ENCODE results near the gene IQSEC1.

The IQSEC1 gene

GRCh38 chr3:12979947-12980487 is 93.2 kb downstream of the IQSEC1 start:
- H3K9me3 ChIP-seq (ENCODE audit: control insufficient read depth, low read length), result no peaks in the 10 kb centered on the region
- no peak overlapping the region for H3K9ac ChIP-seq (ENCODE audit: low read length)
- H3K36me3 ChIP-seq (ENCODE audit: control insufficient read depth, insufficient read depth, low read length, severe bottlenecking), result no peaks in the 10 kb centered on the region
- H3K4me1 ChIP-seq (ENCODE audit: control insufficient read depth, insufficient read depth, low read length), result no peaks in the 10 kb centered on the region
- no peak overlapping the region for H3K4me3 ChIP-seq (ENCODE audit: low read length)
- peaks cover 16% of the 10 kb centered on the region for H3K27me3 ChIP-seq (replicated peaks; ENCODE audit: control insufficient read depth, insufficient read depth, low read length)
- no peak for DNase-seq (ENCODE audit: low read depth)

- no peaks in the 10 kb centered on the region for H3K9me3 ChIP-seq (ENCODE audit: control insufficient read depth, low read length)
- peaks cover 19% of the 10 kb centered on the region for H3K27me3 ChIP-seq (replicated peaks; ENCODE audit: control insufficient read depth, insufficient read depth, low read length)
- H3K36me3 ChIP-seq (ENCODE audit: control insufficient read depth, insufficient read depth, low read length, severe bottlenecking), result no peaks in the 10 kb centered on the region
- H3K4me1 ChIP-seq (ENCODE audit: control insufficient read depth, insufficient read depth, low read length), result no peaks in the 10 kb centered on the region
- no peak overlapping the region for H3K9ac ChIP-seq (ENCODE audit: low read length)
- DNase-seq (ENCODE audit: low read depth), result no peak
- no peak overlapping the region for H3K4me3 ChIP-seq (ENCODE audit: low read length)
These were observed 93.9 kb downstream of the IQSEC1 start for GRCh38 chr3:12979151-12979946.

GRCh38 chr3:12978682-12979081 is 94.5 kb downstream of the IQSEC1 start:
- no peaks in the 10 kb centered on the region for H3K9me3 ChIP-seq (ENCODE audit: control insufficient read depth, low read length)
- peaks cover 26% of the 10 kb centered on the region for H3K27me3 ChIP-seq (replicated peaks; ENCODE audit: control insufficient read depth, insufficient read depth, low read length)
- no peak overlapping the region for H3K4me3 ChIP-seq (ENCODE audit: low read length)
- H3K4me1 ChIP-seq (ENCODE audit: control insufficient read depth, insufficient read depth, low read length), result no peaks in the 10 kb centered on the region
- H3K36me3 ChIP-seq (ENCODE audit: control insufficient read depth, insufficient read depth, low read length, severe bottlenecking), result no peaks in the 10 kb centered on the region
- no peak for DNase-seq (ENCODE audit: low read depth)
- no peak overlapping the region for H3K9ac ChIP-seq (ENCODE audit: low read length)

DNA sequence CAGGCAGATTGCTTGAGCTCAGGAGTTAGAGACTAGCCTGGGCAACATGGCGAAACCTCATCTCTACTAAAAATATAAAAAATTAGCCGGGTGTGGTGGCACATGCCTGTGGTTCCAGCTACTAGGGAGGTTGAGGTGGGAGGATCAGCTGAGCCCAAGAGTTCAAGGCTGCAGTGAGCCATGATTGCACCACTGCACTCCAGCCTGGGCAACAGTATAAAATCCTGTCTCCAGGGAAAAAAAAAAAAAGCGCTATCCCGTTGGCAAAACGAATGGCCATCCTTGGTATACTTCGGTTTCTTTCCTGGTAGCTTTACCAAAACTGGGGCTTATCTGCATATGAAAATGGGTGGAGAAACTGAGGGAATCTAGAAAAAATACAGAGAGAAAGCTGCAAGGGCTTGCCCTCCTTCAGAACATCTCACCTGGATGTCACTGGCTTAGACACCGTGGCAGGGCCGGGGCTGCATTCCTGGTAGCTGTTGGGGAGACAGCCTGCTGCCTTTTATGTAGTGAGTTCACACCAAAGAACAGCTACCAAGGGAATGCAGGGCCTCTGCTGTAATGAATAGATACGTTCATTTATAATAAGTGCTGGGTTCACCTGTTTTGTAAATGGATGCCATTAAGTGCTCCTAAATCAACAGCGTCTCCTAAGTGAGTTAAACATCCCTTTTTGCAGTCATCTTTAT is 96.0 kb downstream of the IQSEC1 start:
- Histone ChIP-seq H3K4me3 (ENCODE audit: low read length) (no peak overlapping the region), H3K36me3 (ENCODE audit: control insufficient read depth, insufficient read depth, low read length, severe bottlenecking) (no peaks in the 10 kb centered on the region), H3K9me3 (ENCODE audit: control insufficient read depth, low read length) (no peaks in the 10 kb centered on the region), H3K4me1 (ENCODE audit: control insufficient read depth, insufficient read depth, low read length) (no peaks in the 10 kb centered on the region), H3K27me3 (replicated peaks; ENCODE audit: control insufficient read depth, insufficient read depth, low read length) (peaks cover 22% of the 10 kb centered on the region), H3K9ac (ENCODE audit: low read length) (no peak overlapping the region)
- no peak for DNase-seq (ENCODE audit: low read depth)

- Histone ChIP-seq H3K9ac (ENCODE audit: low read length) (no peak overlapping the region), H3K27me3 (replicated peaks; ENCODE audit: control insufficient read depth, insufficient read depth, low read length) (peaks cover 21% of the 10 kb centered on the region), H3K4me1 (ENCODE audit: control insufficient read depth, insufficient read depth, low read length) (no peaks in the 10 kb centered on the region), H3K9me3 (ENCODE audit: control insufficient read depth, low read length) (no peaks in the 10 kb centered on the region), H3K36me3 (ENCODE audit: control insufficient read depth, insufficient read depth, low read length, severe bottlenecking) (no peaks in the 10 kb centered on the region), H3K4me3 (ENCODE audit: low read length) (no peak overlapping the region)
- no peak for DNase-seq (ENCODE audit: low read depth)
These were observed 97.3 kb downstream of the IQSEC1 start for GRCh38 chr3:12975748-12976522.

- Histone ChIP-seq H3K36me3 (ENCODE audit: control insufficient read depth, insufficient read depth, low read length, severe bottlenecking) (no peaks in the 10 kb centered on the region), H3K4me1 (ENCODE audit: control insufficient read depth, insufficient read depth, low read length) (no peaks in the 10 kb centered on the region), H3K9me3 (ENCODE audit: control insufficient read depth, low read length) (no peaks in the 10 kb centered on the region), H3K27me3 (replicated peaks; ENCODE audit: control insufficient read depth, insufficient read depth, low read length) (peaks cover 21% of the 10 kb centered on the region), H3K4me3 (ENCODE audit: low read length) (no peak overlapping the region), H3K9ac (ENCODE audit: low read length) (no peak overlapping the region)
- DNase-seq (ENCODE audit: low read depth), result no peak
These were observed 98.4 kb downstream of the IQSEC1 start for GRCh38 chr3:12974819-12975218.

GRCh38 chr3:12974334-12974733 is 98.9 kb downstream of the IQSEC1 start:
- Histone ChIP-seq H3K4me1 (ENCODE audit: control insufficient read depth, insufficient read depth, low read length) (no peaks in the 10 kb centered on the region), H3K36me3 (ENCODE audit: control insufficient read depth, insufficient read depth, low read length, severe bottlenecking) (no peaks in the 10 kb centered on the region), H3K9me3 (ENCODE audit: control insufficient read depth, low read length) (no peaks in the 10 kb centered on the region), H3K9ac (ENCODE audit: low read length) (no peak overlapping the region), H3K4me3 (ENCODE audit: low read length) (no peak overlapping the region), H3K27me3 (replicated peaks; ENCODE audit: control insufficient read depth, insufficient read depth, low read length) (peaks cover 22% of the 10 kb centered on the region)
- no peak for DNase-seq (ENCODE audit: low read depth)

DNA sequence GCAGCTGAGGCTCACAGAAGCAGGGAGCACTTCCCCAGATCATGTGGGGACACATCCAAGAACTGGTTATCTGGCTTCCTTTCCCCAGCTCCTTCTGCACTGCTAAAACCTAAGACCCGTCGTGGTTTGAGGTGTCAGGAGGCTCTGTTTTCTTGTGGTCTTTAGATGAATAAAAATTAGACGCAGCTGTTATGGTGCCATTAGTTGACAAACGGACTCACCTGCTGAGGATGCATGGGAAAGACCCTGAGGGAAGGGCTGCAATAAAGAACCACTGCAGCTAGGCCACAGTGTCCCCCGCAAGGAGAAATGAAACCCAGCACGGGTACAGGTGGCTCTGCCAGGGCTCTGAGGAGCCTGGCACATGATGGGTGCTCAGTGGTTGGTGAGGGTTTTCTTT is 99.4 kb downstream of the IQSEC1 start:
- DNase-seq (ENCODE audit: low read depth), result no peak
- Histone ChIP-seq H3K4me3 (ENCODE audit: low read length) (no peak overlapping the region), H3K36me3 (ENCODE audit: control insufficient read depth, insufficient read depth, low read length, severe bottlenecking) (no peaks in the 10 kb centered on the region), H3K27me3 (replicated peaks; ENCODE audit: control insufficient read depth, insufficient read depth, low read length) (peaks cover 22% of the 10 kb centered on the region), H3K9ac (ENCODE audit: low read length) (no peak overlapping the region), H3K9me3 (ENCODE audit: control insufficient read depth, low read length) (no peaks in the 10 kb centered on the region), H3K4me1 (ENCODE audit: control insufficient read depth, insufficient read depth, low read length) (no peaks in the 10 kb centered on the region)

- H3K4me1 ChIP-seq (ENCODE audit: control insufficient read depth, insufficient read depth, low read length), result peaks cover 1% of the 10 kb centered on the region
- H3K9me3 ChIP-seq (ENCODE audit: control insufficient read depth, low read length), result no peaks in the 10 kb centered on the region
- H3K36me3 ChIP-seq (ENCODE audit: control insufficient read depth, insufficient read depth, low read length, severe bottlenecking), result no peaks in the 10 kb centered on the region
- H3K27me3 ChIP-seq (replicated peaks; ENCODE audit: control insufficient read depth, insufficient read depth, low read length), result peaks cover 22% of the 10 kb centered on the region
- H3K4me3 ChIP-seq (ENCODE audit: low read length), result no peak overlapping the region
- no peak overlapping the region for H3K9ac ChIP-seq (ENCODE audit: low read length)
- no peak for DNase-seq (ENCODE audit: low read depth)
These were observed 100.2 kb downstream of the IQSEC1 start for GRCh38 chr3:12972781-12973702.

DNA sequence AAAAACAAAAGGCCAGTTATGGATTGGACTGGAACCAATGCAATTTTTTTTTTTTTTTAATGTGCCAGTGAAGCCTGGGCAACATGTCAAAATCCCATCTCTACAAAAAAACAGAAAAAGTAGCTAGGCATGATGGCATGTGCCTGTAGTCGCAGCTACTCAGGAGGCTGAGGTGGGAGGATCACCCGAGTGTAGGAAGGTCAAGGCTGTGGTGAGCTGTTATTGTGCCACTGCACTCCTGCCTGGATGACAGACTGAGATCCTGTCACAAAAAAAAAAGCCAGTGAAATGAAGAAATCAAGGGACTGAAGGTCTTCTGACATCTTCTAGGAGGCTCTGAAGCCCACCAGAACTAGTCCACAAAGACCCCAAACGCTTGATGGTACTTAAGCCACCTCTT is 101.2 kb downstream of the IQSEC1 start:
- Histone ChIP-seq H3K4me1 (ENCODE audit: control insufficient read depth, insufficient read depth, low read length) (peaks cover 3% of the 10 kb centered on the region), H3K4me3 (ENCODE audit: low read length) (no peak overlapping the region), H3K9ac (ENCODE audit: low read length) (no peak overlapping the region), H3K27me3 (replicated peaks; ENCODE audit: control insufficient read depth, insufficient read depth, low read length) (peaks cover 22% of the 10 kb centered on the region), H3K36me3 (ENCODE audit: control insufficient read depth, insufficient read depth, low read length, severe bottlenecking) (no peaks in the 10 kb centered on the region), H3K9me3 (ENCODE audit: control insufficient read depth, low read length) (no peaks in the 10 kb centered on the region)
- DNase-seq (ENCODE audit: low read depth), result no peak
